Activated naive CD4-positive, alpha-beta T cell treated with anti-CD3 and anti-CD28 coated beads, Interleukin-2, amount 50 U/mL, for 16 hours (primary cell): ENCODE results near the gene RBP7.
"Not testable (repeated sequence)": the region's sequence is repeated elsewhere in the genome, so short reads cannot be mapped to it uniquely, and the experiment has no call there.

Source experiments
- DNase-seq: peaks from one replicate; pipeline ENCODE4 v3.0.0-alpha.2; 2020

RBP7 gene

DNA sequence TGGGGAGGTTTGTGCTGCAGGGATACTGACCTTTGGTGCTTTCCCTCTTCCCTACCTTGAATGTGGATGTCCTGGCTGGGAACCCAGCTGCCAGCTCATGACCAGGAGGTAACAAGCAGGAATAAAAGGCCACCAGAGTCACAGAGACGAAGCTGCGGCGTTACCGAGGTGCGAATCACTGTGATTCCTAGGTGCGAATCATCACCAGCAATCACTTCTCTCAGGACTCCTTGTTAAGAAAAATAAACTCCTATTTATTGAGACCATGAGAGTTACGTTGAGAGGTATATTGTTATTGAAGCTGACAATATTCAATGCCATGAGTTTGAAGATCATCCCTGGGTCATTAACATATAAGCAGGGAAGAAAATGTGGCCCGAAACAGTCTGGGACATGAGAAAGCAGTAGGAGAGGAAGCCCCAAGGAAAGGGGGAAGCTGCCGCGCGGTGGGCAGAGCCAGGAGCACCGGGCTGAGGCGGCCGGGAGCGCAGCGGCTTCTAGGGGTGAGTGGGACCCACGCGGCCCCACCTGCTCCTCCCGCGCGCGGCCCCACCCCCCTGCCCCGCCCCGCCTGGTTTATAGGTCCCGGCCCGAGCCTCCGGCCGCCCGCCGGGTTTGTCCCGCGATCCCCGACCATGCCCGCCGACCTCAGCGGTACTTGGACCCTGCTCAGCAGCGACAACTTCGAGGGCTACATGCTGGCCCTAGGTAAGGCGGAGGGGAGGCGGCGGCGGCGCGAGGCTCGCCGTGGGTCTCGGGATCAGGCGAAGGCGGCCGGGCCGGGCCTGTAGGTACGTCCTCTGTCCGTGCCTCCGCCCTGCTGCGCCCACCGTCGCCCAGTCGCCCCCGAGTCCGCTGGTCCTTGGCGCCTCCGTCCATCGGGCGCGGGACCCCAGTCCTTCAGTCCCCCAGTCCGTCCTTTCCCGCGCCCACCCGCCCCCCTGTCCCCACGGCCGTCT, at the start of gene RBP7:
Gene RBP7 (plus strand): TSS at position 605 of the 959 bp plus-strand sequence. CDS start 31 bp downstream, at position 636.
- DNase-seq, result peak; percentile 14

DNA sequence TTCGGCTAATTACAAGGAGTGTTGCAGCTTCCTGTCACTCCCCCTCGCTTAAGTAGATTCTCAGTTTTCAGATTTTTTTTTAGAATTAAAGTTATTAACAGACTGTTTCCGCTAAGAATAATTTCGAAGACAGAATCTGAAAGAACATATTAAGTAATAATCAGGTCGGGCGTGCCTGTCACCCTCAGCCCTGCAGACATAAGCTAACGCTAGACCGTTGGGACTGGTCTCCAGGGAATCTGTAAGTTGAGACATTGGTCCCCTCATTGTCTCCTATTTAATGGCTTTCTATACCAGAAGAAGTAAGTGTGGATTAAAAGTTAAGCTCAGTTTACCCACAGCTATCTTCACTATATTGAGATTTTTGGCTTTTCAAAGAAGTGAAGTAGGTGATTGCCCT, 39.3 kb upstream of the RBP7 start:
- DNase-seq, result no peak

DNA sequence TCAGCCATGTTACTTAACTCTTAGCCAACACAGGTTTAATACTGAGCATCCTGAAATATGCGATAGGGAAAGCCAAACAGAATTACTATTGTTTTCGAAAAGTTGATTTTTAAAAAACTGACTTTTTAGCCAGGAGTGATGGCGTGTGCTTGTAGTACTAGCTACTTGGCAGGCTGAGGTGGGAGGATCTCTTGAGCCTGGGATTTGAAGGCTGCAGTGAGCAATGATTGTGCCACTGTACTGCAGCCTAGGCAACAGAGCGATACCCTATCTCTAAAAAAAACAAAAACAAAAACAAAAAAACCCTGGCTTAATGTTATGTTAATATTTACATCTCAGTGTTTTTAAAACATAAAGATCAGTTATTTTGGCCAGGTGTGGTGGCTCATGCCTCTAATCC, 37.0 kb upstream of the RBP7 start:
- no peak for DNase-seq

DNA sequence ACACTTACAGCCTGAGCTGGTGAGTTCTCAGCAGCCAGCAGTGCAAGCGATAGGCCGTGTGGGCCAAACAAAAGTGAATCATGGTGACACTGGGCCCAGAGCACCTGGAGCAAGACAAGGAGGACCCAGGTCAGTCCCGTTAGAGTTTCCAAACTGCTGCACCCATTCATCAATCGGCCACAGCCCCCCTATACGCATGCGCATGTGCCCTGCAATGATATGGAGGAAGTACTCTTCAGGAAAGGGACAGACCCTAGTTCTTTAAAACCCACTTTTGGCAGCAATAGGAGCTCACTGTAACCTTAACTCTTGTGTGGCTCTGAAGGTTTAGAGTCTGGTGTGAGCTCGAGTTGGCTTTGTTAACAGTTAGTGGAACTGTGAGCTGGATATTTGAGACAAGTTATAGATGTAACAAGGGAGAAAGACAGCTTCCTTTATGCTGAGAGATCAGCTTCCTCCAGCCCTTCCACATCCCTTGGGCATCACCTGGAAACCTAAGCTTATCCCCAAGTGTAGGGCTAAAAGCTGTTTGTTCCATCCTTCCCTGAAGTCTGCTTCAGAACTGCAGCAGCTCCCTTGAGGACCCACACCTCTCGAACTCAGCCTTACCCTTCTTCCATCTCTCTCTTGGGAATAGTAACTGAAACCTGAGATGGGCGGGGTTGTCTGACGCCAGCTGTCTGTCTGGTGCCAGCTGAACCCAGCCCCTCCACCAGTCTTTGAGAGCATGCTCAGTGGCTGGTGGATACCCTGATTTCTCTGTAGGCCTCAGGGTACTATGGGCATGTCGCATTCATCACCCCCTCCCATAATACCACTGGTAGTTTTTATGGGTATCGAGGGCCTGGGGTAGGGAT, 36.1 kb upstream of the RBP7 start:
- DNase-seq, result no peak

DNA sequence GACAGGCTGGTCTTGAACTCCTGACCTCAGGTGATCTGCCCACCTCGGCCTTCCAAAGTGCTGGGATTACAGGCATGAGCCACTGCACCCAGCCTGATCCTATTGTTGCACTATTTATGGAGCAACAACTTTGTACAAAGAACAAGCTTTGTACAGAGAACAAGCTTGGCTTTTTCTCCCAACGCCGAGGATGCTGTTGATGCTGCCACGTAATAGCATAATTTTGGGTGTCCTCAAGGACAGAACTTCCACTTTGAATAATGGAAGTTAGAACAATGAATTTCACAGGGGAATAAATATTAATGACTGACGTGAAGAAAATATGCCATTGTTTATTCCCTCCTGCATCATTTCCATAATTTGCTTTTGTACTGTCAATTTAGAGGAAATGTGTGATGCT, 12.8 kb upstream of the RBP7 start:
- DNase-seq, result no peak

DNA sequence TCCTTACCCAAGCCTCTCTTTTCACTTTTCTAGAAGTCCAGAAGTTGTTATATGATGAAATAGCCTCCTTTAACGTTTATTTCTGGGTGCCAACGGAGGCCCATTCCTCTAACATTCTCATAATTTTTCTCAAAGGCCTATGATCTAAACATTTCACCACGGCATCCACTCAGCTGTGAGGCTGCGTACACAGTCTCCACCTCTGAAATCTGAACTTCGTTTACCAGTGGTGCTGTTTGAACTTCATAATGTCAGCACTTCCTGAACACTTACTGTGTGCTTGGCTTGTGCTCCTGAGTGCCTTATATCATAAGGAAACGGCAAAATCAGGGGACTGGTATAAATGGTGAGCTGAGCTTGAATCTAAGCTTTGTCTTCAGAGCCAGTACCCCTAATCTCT, 12.0 kb upstream of the RBP7 start:
- DNase-seq, result no peak

DNA sequence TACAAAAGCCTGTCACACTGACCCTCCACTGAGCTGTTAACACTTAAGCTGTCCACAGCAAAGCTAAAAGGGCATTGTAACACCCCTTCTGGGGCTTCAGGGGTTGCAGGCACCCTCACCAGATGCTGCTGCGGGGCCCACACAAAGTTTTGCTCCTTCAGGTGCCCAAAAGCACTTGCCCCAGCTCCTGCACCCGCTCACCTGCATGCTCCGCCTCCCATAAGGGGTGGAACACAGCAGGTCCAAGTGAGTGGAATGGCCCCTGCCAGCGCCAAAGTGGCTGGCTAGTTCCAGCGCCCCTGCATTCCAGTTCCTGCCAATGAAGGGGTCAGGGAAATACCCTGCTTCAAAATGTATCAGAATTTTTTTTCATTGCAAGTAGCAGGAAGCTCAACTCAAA, 7.3 kb upstream of the RBP7 start:
- no peak for DNase-seq

DNA sequence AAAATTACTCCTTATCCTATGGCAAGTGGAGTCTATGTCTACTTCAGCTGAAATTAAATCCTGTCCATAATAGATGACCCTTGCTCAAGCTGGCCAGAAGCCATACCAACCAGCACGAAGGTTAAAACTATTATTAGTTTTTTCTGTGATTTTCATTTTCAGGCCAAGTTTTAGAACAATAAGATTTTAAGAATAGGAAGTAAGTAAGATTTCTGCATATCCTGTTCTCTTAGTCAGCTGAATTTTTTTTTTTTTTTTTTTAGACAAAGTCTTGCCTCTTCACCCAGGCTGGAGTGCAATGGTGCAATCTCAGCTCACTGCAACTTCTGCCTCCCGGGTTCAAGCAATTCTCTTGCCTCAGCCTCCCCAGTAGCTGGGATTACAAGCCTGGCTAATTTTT, 6.1 kb upstream of the RBP7 start:
- DNase-seq, result no peak

DNA sequence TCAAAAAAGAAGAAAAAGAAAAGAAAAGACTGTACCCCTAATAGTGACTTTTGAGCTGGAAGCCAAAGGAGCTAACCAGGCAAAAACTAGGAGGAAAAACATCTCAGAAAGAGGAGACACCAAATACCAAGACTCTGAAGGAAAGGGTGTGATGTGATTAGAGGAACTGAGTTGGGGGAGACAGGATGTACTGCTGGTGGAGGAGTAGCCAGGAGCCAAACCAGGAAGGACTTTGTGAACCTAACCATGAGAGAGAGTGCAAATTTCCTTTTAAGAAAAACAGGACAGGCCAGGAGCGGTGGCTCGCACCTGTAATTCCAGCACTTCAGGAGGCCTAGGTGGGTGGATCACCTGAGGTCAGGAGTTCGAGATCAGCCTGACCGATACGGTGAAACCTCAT, 4.1 kb upstream of the RBP7 start:
- no peak for DNase-seq

DNA sequence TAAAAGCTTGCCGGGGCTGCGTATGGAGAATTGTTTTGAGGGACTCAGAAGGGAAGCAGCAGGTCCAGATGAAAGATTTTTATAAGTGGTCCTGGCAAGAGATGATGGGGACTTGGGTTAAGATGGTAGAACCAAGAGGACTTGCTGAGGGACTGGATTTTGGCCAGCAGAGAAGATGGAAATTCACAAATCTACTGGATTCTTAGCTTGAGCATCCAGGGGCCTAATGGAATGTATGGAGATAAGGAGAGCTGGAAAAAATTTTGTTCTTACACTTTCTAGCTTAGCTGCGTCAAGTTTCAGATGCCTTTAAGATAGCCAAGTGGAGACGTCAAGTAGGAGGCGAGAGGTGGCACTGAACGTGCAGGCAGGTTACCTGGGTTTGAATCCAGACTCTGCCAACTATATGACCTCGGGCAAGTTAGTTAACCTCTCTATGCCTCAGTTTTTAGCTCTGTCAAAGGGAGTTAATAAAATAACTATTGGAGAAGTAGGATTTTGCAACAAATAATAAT, 3.4 kb upstream of the RBP7 start:
- DNase-seq, result no peak

DNA sequence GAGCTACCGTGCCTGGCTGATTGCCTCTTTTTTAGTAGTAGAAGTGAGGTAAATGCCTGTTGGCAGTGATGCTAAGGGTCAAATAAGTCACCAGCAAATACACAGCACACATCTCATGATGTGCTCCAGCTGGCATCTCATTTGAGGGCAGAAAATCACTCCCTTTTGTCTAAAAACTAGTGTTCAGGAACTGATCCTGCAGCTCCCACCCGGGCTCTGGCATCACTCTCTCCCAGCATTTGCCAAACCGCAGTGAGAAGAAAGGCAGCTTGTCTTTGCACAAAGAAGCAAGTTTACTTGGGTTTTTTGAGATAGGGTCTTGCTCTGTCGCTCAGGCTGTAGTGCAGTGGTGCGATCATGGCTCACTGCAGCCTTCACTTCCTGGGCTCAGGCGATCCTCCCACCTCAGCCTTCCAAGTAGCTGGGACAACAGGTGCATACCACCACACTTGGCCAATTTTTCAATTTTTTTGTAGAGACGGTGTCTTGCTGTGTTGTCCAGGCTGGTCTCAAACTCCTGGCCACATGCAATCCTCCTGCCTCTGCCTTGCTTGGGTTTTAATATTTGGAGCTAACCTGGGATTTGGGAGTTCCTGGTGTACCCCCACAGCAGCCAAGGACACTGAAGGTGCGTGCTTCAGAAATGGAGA, 4.1 kb downstream of the RBP7 start:
- DNase-seq, result no peak

DNA sequence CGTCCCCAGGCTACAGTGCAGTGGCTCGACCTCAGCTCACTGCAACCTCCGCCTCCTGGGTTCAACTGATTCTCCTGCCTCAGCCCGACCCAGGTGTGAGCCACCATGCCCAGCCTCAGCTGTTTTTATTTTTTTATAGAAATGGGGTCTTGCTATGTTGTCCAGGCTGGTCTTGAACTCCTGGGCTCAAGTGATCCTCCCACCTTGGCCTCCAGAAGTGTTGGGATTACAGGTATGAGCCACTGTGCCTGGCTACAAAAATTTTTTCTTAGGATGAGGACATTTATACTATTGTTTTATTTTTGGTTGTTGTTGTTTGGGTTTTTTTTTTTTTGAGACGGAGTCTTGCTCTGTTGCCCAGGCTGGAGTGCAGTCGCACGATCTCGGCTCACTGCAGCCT, 8.2 kb downstream of the RBP7 start:
- not testable (repeated sequence) for DNase-seq

DNA sequence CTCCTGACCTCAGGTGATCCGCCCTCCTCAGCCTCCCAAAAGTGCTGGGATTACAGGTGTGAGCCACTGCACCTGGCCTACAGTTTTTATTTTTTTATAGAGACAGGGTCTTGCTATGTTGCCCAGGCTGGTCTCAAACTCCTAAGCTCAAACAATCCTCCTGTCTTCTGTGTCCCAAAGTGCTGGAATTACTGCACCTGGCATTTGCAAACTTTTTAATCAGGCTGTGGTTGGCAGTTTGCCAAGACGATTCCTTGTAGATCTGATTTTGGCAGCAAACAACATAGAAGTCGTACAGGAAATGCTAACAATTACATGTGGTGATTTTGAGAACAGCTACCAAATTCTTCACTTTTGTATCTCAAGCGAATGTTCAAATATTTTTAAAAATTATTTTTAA, 10.1 kb downstream of the RBP7 start:
- no peak for DNase-seq

DNA sequence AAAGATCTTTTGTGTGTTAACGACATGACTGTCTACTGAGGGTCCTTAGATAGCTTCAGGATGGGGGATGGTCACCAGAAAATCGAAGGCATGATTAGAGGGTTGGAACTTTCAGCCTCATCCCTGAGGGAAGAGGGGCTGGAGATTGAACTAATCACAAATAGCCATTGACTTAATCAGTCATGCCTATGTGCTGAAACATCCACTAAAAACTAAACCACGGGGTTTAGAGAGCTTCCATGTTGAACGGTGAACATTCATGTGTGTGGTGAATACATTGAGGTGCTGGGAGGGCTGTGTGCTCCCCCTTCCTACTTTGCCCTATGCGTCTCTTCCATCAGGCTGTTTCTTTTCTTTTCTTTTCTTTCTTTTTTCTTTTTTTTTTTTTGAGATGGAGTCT, 17.0 kb downstream of the RBP7 start:
- no peak for DNase-seq

DNA sequence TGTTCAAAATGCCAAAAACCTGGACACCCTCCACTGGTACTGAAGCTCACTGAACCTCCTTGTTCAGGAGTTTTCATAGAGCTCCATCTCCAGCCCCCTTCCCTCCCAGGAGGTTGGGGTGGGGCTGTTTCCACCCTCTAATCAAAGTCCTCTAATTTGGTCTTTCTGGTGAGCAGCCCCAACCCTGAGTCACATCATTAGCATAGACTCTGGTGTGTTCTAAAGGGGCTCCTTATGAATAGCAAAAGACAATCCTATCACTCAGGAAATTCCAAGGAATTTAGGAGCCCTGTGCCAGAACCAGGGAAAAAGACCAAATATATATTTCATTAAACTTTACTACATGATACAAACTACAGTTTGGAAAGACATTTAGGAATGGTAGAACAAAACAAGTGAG, 22.5 kb downstream of the RBP7 start:
- no peak for DNase-seq

DNA sequence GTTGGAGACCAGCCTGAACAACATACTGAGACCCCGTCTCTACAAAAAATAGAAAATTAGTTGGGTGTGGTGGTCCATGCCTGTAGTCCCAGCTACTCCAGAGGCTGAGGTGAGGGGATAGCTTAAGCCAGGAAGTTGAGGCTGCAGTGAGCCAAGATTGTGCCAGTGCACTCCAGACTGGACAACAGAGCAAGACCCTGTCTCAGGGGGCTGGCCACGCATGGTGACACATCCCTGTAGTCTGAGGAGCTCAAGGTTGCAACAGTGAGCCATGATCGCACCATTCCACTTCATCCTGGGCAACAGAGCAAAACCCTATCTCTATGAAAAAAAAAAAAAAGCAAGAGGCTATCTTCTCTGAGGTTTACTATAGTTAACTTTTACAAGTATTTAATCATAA, 23.1 kb downstream of the RBP7 start:
- no peak for DNase-seq

DNA sequence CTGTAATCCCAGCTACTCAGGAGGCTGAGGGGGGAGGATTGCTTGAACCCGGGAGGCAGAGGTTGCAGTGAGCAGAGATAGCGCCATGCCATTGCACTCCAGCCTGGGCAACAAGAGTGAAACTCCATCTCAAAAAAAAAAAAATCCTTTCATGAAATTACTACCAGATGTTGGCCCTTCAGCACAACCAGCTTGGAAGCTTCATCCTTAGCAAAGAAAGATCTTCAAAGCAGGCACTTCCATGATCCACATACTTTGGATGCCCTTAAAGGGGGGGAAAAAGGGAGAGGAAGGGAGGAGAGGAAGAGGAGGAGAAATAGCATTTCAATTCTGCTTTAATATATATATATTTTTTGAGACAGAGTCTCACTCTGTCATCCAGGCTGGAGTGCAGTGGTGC, 23.6 kb downstream of the RBP7 start:
- DNase-seq, result not testable (repeated sequence)

DNA sequence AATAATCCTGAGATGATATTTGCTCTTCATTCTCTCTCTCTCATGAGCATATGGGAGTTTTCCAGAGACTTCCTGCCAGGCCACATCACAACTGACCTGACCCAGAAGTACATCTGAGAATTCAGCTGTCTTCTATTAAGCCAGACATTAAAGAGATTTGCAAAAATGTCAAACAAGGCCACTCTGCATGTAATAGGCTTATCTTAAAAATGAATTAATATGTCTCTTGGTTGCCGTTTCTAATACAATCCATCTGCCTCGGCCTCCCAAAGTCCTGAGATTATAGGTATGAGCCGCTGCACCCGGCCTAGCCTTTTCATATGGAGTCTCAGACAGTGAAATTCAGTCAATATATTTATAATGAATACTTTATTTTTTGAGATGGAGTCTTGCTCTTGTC, 25.0 kb downstream of the RBP7 start:
- DNase-seq, result not testable (repeated sequence)

DNA sequence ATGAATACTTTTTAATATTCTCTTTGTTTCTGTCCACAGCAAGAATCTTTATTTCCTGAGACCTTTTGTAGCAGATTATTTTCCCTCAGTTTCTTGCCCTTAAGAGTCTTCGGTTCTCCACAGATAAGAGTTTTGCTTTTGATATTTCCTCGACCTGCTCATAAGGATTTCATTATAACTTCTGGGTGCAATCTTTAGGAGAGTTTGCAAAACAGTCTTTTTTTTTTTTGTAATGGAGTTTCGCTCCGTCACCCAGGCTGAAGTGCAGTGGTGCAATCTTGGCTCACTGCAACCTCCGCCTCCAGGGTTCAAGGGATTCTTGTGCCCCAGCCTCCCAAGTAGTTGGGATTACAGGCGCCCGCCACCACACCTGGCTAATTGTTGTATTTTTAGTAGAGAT, 25.6 kb downstream of the RBP7 start:
- no peak for DNase-seq

DNA sequence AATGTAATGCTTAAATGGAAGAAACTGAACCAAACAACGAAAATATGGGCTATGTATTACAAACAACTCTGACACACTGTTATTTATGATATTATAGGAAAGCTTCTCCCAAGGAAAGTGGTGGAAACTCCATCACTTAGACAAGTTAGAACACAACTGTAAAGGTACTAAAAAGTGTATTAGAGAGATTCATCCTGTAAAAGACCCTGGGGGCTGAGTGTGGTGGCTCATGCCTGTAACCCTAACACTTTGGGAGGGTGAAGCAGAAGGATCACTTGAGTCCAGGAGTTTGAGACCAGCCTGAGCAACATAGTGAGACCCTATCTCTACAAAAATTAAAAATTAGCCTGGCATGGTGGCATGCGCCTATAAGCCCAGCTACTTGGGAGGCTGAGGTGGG, 28.3 kb downstream of the RBP7 start:
- no peak for DNase-seq

DNA sequence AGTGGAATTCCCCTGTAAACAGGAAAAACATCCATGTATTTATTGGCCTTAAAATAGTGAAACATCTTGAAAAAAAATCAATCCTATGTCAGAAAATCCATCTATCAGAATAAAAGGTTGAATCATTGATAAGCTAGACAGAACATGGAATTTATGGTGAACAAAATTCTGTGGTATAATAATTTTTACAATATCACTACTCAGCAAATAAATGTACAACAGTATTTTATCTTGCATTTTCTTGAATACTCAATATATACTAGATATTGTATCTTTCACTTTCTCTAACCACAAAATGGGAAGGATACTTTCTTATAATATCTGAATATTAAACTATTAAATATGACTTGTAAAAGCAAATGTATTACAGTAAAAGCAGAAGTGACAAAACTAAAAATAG, 30.0 kb downstream of the RBP7 start:
- DNase-seq, result no peak

DNA sequence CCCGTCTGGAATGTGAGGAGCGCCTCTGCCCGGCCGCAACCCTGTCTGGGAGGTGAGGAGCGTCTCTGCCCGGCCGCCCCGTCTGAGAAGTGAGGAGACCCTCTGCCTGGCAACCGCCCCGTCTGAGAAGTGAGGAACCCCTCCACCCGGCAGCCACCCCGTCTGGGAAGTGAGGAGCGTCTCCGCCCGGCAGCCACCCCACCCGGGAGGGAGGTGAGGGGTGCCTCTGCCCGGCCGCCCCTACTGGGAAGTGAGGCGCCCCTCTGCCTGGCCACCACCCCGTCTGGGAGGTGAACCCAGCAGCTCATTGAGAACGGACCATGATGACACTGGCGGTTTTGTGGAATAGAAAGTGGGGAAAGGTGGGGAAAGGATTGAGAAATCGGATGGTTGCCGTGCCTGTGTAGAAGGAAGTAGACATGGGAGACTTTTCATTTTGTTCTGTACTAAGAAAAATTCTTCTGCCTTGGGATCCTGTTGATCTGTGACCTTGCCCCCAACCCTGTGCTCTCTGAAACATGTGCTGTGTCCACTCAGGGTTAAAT, 32.0 kb downstream of the RBP7 start:
- DNase-seq, result not testable (repeated sequence)

DNA sequence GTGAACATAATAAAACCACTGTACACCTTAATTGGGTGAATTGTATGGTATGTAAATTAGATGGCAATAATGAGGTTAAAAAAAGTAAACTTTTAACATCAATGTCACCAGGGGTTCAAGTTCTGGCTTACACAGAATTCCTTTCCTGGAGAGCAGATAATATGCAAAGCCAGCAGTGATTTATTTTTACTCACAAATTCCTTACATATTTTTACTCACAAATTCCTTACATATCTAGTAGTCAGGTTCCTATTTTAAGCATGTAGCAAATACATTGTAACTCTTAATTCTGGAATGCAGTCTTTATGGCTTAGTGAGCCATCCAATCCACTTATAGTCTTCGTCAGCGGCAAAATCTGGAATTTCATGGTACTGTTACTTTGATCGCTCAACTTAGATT, 34.4 kb downstream of the RBP7 start:
- DNase-seq, result no peak
